ENCODE data around the gene NEDD9. TPM values are rescaled to one million over a fixed set of nuclear protein-coding genes. Genes with fewer than 3 reads are reported as not detected.

The NEDD9 gene
- total and polyA plus RNA-seq, 2 of the 13 experiments (the other 11 are each of a cell fraction or from before 2014, with no cell fraction given), result 27.1 to 389 TPM

- TF ChIP-seq GLMP (CRISPR knock-in tag; IDR thresholded peaks at IDR 0.05; ENCODE audit: borderline replicate concordance) (no peak), TIGD3 (CRISPR knock-in tag; IDR thresholded peaks at IDR 0.05; ENCODE audit: borderline replicate concordance) (no peak), CTCF (CRISPR knock-in tag; IDR thresholded peaks at IDR 0.05) (no peak), SMAD9 (CRISPR knock-in tag; IDR thresholded peaks at IDR 0.05) (no peak), CCAR2 (optimal IDR thresholded peaks at IDR 0.05; ENCODE audit: low read depth, low read length) (no peak), CENPX (CRISPR knock-in tag; IDR thresholded peaks at IDR 0.05) (no peak), SALL1 (CRISPR knock-in tag; IDR thresholded peaks at IDR 0.05) (no peak), ZNF383 (CRISPR knock-in tag; IDR thresholded peaks at IDR 0.05; ENCODE audit: borderline replicate concordance) (no peak), NFYB (CRISPR knock-in tag; IDR thresholded peaks at IDR 0.05) (0 out of 2 replicates have a peak, but pooled peaks have one; percentile 33), ZMYM2 (CRISPR knock-in tag; IDR thresholded peaks at IDR 0.05) (no peak), ZNF7 (CRISPR knock-in tag; IDR thresholded peaks at IDR 0.05) (no peak), NBN (conservative IDR thresholded peaks at IDR 0.05) (no peak), ZNF615 (CRISPR knock-in tag; IDR thresholded peaks at IDR 0.05; ENCODE audit: borderline replicate concordance) (no peak), ZNF317 (CRISPR knock-in tag; IDR thresholded peaks at IDR 0.05) (0 out of 2 replicates have a peak, but pooled peaks have one; percentile 24), TEAD3 (CRISPR knock-in tag; optimal IDR thresholded peaks at IDR 0.05; ENCODE audit: borderline replicate concordance) (peak; percentile 9), PHF20 (CRISPR knock-in tag; IDR thresholded peaks at IDR 0.05) (no peak), ZNF841 (CRISPR knock-in tag; IDR thresholded peaks at IDR 0.05; ENCODE audit: borderline replicate concordance) (no peak), NFIB (CRISPR knock-in tag; IDR thresholded peaks at IDR 0.05; ENCODE audit: borderline replicate concordance) (no peak), ATF2 (CRISPR knock-in tag; IDR thresholded peaks at IDR 0.05) (peak; percentile 72), JUN (CRISPR knock-in tag; IDR thresholded peaks at IDR 0.05) (peak; percentile 52; the same call in 1 of the 2 replicates), ZMYM4 (CRISPR knock-in tag; IDR thresholded peaks at IDR 0.05) (peak; percentile 75), KLF13 (CRISPR knock-in tag; IDR thresholded peaks at IDR 0.05) (no peak), SP5 (CRISPR knock-in tag; IDR thresholded peaks at IDR 0.05; ENCODE audit: borderline replicate concordance, low read depth) (no peak), ZNF589 (CRISPR knock-in tag; conservative IDR thresholded peaks at IDR 0.05) (no peak)
Observed at GRCh38 chr6:11263291-11263775, 30.9 kb upstream of the NEDD9 start (continued).

Measured in HepG2 (cell line).